ENCODE results near the gene FALEC. TPM values are rescaled to one million over a fixed set of nuclear protein-coding genes. Genes with fewer than 3 reads are reported as not detected.
A peak's percentile ranks its signal among the peaks of the same experiment; 100 is the strongest.

Gene FALEC
- total and polyA plus RNA-seq, 11 donors, result 0.18 to 0.96 (median 0.49) TPM; not detected in 7

- ATAC-seq, result no peak
- Histone ChIP-seq H3K4me3 (no peak overlapping the region), H3K27me3 (no peaks in the 10 kb centered on the region), H3K36me3 (peaks cover 0 to 9% (median 7%) of the 10 kb centered on the region in 9 donors), H3K4me1 (peaks cover 0 to 18% (median 9%) of the 10 kb centered on the region in 12 donors), H3K9me3 (no peaks in the 10 kb centered on the region), H3K27ac (no peak overlapping the region)
- intact Hi-C loops (cut with DNase I), result loop anchor here in 1 of 10 donors (10.0 kb wide), 1 partner anchor 140 kb away; the partner anchor contains the start of gene ENSA
- TF ChIP-seq CTCF (IDR thresholded peaks at IDR 0.05) (no peak), POLR2A (IDR thresholded peaks at IDR 0.05) (no peak)
- 69 to 86% (median 77%) methylated on average over 5 of the region's 5 CpGs for WGBS, 4 donors
- no peak for DNase-seq
Observed at GRCh38 chr1:150484431-150484830, 31.1 kb upstream of the FALEC start.

- H3K9me3 ChIP-seq, result no peaks in the 10 kb centered on the region
- H3K27ac ChIP-seq, result no peak overlapping the region
- TF ChIP-seq CTCF (IDR thresholded peaks at IDR 0.05) (peak in 1 of 12 donors; percentile 15), POLR2A (IDR thresholded peaks at IDR 0.05) (no peak)
- H3K27me3 ChIP-seq, result no peaks in the 10 kb centered on the region
- H3K36me3 ChIP-seq, result peaks cover 0 to 13% (median 11%) of the 10 kb centered on the region in 9 donors
- ATAC-seq (no peak), DNase-seq (no peak)
- intact Hi-C loops (cut with DNase I), result loop anchor here in 3 of 10 donors (5.0 to 10.0 kb wide), 2 partner anchors 47 to 140 kb away; partner anchors contain the start of gene ENSA (in 1 of the 3)
- peaks cover 0 to 18% (median 9%) of the 10 kb centered on the region in 12 donors for H3K4me1 ChIP-seq
- 11 to 20% (median 15%) methylated on average over 2 of the region's 2 CpGs for WGBS, 4 donors
- H3K4me3 ChIP-seq, result no peak overlapping the region
Observed at GRCh38 chr1:150484861-150485260, 30.7 kb upstream of the FALEC start.

- 0 to 1% (median 1%) methylated on average over 30 of the region's 30 CpGs for WGBS, 4 donors
- intact Hi-C loops (cut with DNase I), result loop anchor here in 4 of 10 donors (1.0 to 10.0 kb wide), 4 partner anchors 28 to 138 kb away; partner anchors contain the start of genes ENSA (in 1 of the 4) and FALEC (in 1 of the 4)
Observed at GRCh38 chr1:150486966-150487762, 28.4 kb upstream of the FALEC start, which contains the start of gene TARS2. Gene TARS2 (plus strand): TSS chr1:150487419. CDS start chr1:150487451, 32 bp downstream.

More at GRCh38 chr1:150486966-150487762, 28.4 kb upstream of the FALEC start, which contains the start of gene TARS2:
- DNase-seq (peak; percentile 92 to 97 (median 96)), ATAC-seq (peak; percentile 100)
- peak within 1 kb of the TSS; percentile 59 to 99 (median 76) for H3K4me3 ChIP-seq
- TF ChIP-seq POLR2A (IDR thresholded peaks at IDR 0.05) (peak in 1 of 2 donors; percentile 65), CTCF (IDR thresholded peaks at IDR 0.05) (peak in 9 of 12 donors; percentile 13 to 43 (median 26))
- peaks cover 0 to 18% (median 9%) of the 10 kb centered on the region in 12 donors for H3K4me1 ChIP-seq
- H3K9me3 ChIP-seq, result no peaks in the 10 kb centered on the region
- no peaks in the 10 kb centered on the region for H3K27me3 ChIP-seq
- peak within 1 kb of the TSS; percentile 55 to 89 (median 77) for H3K27ac ChIP-seq
- peaks cover 0 to 36% (median 33%) of the 10 kb centered on the region in 9 donors for H3K36me3 ChIP-seq

Data from heart left ventricle (tissue), 16 donors.